Activated T-cell treated with anti-CD3 and anti-CD28 coated beads for 24 hours (primary cell): Measurements from ENCODE around the gene VPS52.
"Not testable (repeated sequence)": the region's sequence is repeated elsewhere in the genome, so short reads cannot be mapped to it uniquely, and the experiment has no call there.

Experiments used
- DNase-seq: peaks from one replicate; pipeline ENCODE4 v3.0.0-alpha.2; 2020; ENCODE audit warnings: low read depth

VPS52 gene

DNA sequence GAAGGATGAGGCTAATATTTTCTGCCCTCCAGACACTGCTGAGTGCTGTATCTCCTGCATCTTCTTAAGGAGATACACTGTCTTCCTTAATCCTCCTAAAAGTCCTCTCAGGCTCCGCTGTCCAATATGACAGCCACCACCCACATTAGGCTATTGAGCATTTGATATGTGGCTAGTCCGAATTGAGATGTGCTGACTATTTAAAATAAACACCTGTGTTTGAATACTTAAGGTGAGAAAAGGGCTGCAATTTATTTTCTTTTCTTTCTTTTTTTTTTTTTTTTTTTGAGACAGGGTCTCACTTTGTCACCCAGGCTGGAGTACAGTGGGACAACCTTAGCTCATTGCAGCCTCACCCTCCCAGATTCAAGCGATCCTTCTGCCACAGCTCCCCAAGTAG lies 30.2 kb upstream of the VPS52 start:
- no peak for DNase-seq

GRCh38 chr6:33299237-33299944 lies 27.7 kb upstream of the VPS52 start:
- DNase-seq: peak; percentile 91

- no peak for DNase-seq
Measured at GRCh38 chr6:33298773-33299236, 27.1 kb upstream of the VPS52 start, which contains the start of gene RGL2. Gene RGL2, minus strand, starts transcription at chr6:33298942. Its CDS starts 332 bp downstream, at chr6:33298610.

DNA sequence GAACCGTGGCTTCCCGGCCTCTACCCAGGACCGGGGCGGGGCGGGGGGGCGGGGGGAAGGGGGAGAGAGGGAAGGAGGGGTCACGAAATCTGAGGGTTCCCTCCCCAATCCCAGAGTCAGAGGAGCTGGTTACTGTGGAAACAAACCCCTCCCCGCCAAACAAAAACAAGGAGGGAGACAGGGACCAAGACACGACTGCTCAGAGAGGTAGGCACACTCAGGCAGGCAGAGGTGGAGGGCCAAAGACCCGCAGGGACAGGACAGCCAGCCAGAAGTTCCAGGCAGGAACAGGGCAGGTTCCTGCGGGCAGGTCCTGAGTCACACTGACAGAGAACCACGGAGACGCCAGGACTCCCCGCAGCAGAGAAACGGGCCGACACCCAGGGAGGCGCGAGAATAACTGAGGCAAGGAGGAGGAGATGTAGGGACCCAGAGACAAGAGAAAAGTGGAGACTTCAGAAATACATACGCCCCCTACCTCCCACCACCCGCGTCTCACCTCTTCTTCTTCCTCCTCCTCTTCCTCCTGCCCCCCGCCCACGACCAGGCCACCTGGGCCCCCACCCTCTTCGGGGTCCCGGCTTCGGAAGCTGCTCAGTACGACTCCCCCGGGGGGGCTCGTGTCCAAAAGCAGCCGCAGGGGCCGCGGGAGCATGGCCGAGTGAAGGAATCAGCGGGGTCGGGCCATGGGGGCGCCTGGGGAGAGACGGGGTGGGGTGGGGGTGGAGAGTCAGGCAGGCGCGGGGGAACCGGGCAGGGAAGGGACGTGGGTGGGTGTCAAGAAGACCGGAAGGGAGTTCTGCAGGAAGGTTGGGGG lies 26.5 kb upstream of the VPS52 start:
- DNase-seq: no peak

DNA sequence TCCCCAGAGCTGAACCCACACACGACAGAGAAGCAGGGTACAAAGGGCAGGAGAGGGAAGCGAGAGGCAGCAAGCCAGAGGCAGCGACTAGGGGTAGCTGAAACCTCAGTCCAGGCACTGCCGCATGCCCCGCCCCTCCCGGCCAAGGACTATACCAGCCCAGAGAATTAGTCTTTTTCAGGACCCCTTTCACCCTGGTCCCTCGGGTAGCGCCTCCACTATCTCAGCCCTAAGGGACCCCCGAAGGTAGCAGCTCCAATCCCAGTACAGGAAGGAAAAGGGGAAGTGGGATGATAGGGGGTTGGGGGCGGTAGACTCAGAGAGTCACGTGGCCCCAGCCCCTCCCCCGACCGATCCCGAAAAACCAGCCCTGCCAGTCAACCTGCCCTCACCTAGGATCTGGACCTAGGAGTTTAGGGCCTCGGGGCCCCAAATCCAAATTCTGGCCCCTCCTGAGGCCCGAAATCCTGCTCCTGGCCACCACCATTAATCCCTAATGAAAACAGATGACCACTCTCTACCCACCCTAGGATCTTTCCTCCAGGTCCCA lies 25.8 kb upstream of the VPS52 start:
- DNase-seq: no peak

GRCh38 chr6:33296797-33297405 lies 25.2 kb upstream of the VPS52 start:
- no peak for DNase-seq

GRCh38 chr6:33295621-33296369 lies 24.1 kb upstream of the VPS52 start:
- no peak for DNase-seq

DNA sequence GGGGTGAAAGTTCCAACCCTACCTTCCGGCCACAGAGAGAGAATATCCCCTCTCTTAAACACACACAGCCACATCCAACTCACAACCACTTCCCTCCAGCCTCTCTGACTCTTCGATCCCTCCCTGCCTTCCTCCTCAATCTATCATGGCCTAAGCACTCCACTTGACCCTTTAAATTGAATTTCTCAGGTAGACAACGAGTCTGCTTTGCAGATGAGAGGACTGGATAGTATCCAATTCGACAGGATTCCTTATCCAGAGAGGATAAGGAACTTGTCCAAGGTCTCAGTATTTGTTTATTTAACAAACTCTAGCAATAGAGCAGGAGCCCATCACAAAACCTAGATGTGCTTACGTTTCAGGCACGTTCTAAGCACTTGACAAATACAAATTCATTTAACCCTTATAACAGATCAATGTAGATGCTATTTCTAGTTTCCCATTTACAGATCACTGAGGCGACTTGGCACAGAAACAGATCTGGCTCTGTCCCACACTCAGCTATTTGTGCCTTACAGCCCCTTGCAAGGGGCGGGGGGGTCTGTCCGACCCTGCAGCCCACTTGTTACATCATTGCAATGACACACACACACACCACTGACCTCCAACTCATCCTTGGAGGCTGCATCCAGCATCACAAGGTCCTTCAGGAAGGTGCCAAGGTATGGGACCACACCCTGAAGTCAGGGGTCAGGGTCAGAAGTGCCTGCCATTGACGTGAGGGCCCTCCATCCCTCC lies 22.6 kb upstream of the VPS52 start:
- no peak for DNase-seq

GRCh38 chr6:33292996-33293682 lies 21.5 kb upstream of the VPS52 start:
- DNase-seq: no peak

- no peak for DNase-seq
Measured at GRCh38 chr6:33290459-33290858, 18.8 kb upstream of the VPS52 start.

GRCh38 chr6:33289784-33290315 lies 18.2 kb upstream of the VPS52 start:
- DNase-seq: no peak

- peak; percentile 75 for DNase-seq
Measured at GRCh38 chr6:33288921-33289783, 17.5 kb upstream of the VPS52 start, which contains the start of the genes PFDN6 and WDR46. Gene PFDN6, plus strand, starts transcription at chr6:33289601. Its CDS starts 256 bp downstream, at chr6:33289857. Gene WDR46, minus strand, starts transcription at chr6:33289239. Its CDS starts 69 bp downstream, at chr6:33289170.

DNA sequence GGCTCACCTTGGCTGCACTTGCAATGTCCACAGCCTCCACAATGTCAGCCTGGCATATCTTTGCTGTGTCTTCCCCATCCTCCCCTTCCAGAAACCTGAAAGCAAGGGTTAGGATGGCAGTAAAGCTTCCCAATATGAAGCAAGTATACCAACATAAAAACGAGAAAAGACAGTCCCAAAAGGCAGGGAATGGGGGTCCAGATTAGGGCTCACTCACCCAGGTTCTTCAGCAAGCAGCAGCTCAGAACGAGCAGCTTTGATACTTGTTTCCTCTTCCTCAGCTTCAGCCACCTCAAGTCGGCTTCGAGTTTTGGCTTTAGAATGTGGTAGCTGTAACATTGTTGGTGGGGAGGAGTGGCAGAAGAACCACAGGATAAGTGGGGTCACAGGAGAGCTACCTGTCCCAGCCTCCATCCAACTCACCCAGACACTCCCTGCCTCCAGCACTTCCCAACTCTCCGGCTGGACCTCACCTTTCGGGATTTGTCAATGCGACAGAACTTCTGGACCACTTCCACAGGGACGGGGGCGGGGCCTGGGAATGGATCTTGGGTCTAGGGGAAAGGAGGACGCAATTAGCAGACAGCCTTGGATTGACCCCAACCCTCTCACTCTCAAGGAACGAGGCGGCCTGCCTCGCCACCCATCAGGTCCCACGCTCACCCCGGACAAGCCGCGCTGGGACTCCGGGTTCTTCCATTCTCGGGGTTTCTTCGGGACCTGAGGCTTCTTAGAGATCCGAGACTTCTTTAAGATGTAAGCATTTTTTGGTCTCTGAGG lies 16.7 kb upstream of the VPS52 start:
- no peak for DNase-seq

DNA sequence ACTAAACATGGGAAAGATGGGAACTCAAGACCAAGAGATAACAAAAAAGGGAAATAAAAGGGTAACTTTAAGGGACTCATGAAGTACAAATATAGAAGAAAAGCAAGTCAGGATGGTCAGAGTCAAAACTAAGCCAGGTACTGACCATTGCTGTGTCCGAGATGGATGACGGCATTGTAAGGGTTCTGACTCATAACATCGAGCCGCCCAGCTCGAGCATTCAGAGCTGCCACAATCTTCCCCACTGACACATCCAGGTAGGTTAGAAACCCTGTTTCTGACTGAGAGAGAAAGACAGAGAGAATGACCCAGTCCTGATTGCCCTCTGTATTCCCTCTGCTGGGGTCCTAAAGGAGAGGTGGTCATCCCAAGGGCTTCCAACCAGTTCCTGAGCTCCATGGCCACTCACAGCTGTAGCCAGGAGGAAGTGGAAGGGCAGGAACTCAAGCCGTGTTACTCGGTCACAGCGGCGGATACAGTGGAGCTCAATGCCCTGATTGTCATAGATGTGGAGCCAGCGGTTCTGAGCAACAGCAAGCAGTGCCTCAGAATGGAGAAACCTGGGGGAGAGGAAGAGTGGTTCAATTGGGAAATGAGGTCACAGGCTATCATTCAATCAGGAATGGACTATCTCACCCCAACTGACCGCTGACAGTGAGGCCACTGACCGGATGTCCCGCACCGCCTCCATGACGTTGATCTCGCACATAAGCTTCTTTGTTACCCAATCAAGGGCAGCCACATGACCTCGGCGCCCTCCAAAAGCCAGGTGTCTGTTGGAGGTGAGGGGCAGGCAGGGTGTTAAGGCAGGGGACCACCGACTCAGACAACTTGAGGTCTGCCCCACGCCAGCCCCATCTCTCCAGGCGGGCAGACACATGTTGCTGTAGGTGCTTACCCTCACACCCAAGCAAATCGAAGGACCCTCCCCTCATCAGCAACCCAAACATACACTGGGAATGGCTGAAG lies 15.6 kb upstream of the VPS52 start:
- DNase-seq: no peak

- DNase-seq: not testable (repeated sequence)
Measured at GRCh38 chr6:33285214-33285613, 13.5 kb upstream of the VPS52 start.

DNA sequence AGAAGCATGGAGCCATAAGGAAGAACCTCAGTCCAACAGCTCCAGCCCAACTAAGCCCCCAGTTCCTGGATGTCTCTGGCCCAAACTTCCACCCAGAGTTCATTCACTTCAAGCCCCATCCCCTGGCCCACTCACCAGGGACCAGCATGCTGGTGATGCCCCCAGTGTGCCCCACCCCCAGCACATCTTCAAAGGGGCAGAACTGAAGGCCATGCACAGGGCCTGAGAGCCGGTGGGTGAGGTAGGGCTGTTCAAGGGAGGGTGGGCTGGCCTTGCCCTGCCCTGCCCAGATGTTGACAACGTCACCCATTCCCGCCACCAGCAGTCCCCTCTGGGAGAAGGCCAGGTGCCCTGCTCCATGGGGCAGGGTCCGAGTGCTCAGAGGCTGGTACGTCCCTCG lies 8.9 kb upstream of the VPS52 start:
- no peak for DNase-seq

- DNase-seq: no peak
Measured at GRCh38 chr6:33279971-33280511, 8.4 kb upstream of the VPS52 start.
